Astrocyte (in vitro differentiated cells and primary cell): Measurements from ENCODE around the gene ARF6. TPM values are rescaled to one million over a fixed set of nuclear protein-coding genes. Genes with fewer than 3 reads are reported as not detected.
"Not testable (repeated sequence)": the region's sequence is repeated elsewhere in the genome, so short reads cannot be mapped to it uniquely, and the experiment has no call there.

Experiments
- DNase-seq: peaks from one replicate; pipeline ENCODE4 v3.0.0-alpha.2; 2010; ENCODE audit warnings: low read depth
- FAIRE-seq: peaks from 2 replicates; lab custom pipeline; 2011; peaks lifted over from hg19 to GRCh38; lab: Jason Lieb, UNC
- H2AFZ ChIP-seq: 2 replicates; pipeline ENCODE4 v1.6.0; 2012; ENCODE audit warnings: low read depth, low read length, inconsistent platforms
- H3K27ac ChIP-seq: 2 replicates; pipeline ENCODE4 v1.5.1; 2011; ENCODE audit warnings: low read depth, low read length, inconsistent platforms
- H3K27me3 ChIP-seq: 2 replicates; pipeline ENCODE4 v1.6.0; 2011; ENCODE audit warnings: low read length, inconsistent platforms; ENCODE audit not compliant: insufficient read depth
- H3K36me3 ChIP-seq: 2 replicates; pipeline ENCODE4 v1.5.1; 2011; ENCODE audit warnings: low read length, inconsistent platforms; ENCODE audit not compliant: insufficient read depth
- H3K4me1 ChIP-seq: 2 replicates; pipeline ENCODE4 v1.5.1; 2011; ENCODE audit warnings: low read length, inconsistent platforms; ENCODE audit not compliant: insufficient read depth
- H3K4me2 ChIP-seq: 2 replicates; pipeline ENCODE4 v1.6.0; 2012; ENCODE audit warnings: low read length, inconsistent platforms
- H3K4me3 ChIP-seq: 2 replicates; pipeline ENCODE4 v1.5.1; 2011; ENCODE audit warnings: low read depth, mild to moderate bottlenecking, low read length, inconsistent platforms; ENCODE audit not compliant: insufficient read depth
- H3K79me2 ChIP-seq: 2 replicates; pipeline ENCODE4 v1.6.0; 2012; ENCODE audit warnings: mild to moderate bottlenecking, low read length, inconsistent platforms; ENCODE audit not compliant: insufficient read depth
- H3K9ac ChIP-seq: 2 replicates; pipeline ENCODE4 v1.6.0; 2012; ENCODE audit warnings: mild to moderate bottlenecking, low read length, inconsistent platforms
- H3K9me3 ChIP-seq: 2 replicates; pipeline ENCODE4 v1.5.1; 2012; ENCODE audit warnings: low read depth, mild to moderate bottlenecking, low read length, inconsistent platforms; ENCODE audit not compliant: insufficient read depth
- H4K20me1 ChIP-seq: 2 replicates; pipeline ENCODE4 v1.6.0; 2012; ENCODE audit warnings: low read length, inconsistent platforms; ENCODE audit not compliant: insufficient read depth
- H3K27ac Mint-ChIP-seq: one replicate; pipeline ENCODE4 v1.8.0; 2021; ENCODE audit warnings: mild to moderate bottlenecking, mixed read lengths; ENCODE audit not compliant: unreplicated experiment
- H3K27me3 Mint-ChIP-seq: one replicate; pipeline ENCODE4 v1.8.0; 2021; ENCODE audit warnings: low read depth, mixed read lengths; ENCODE audit not compliant: unreplicated experiment
- H3K36me3 Mint-ChIP-seq: one replicate; pipeline ENCODE4 v1.8.0; 2021; ENCODE audit warnings: low read depth, mixed read lengths; ENCODE audit not compliant: unreplicated experiment
- H3K4me1 Mint-ChIP-seq: one replicate; pipeline ENCODE4 v1.8.0; 2021; ENCODE audit warnings: low read depth, mixed read lengths; ENCODE audit not compliant: unreplicated experiment
- H3K4me3 Mint-ChIP-seq: one replicate; pipeline ENCODE4 v1.8.0; 2021; ENCODE audit warnings: mild to moderate bottlenecking, moderate library complexity, mixed read lengths; ENCODE audit not compliant: unreplicated experiment
- H3K9me3 Mint-ChIP-seq: one replicate; pipeline ENCODE4 v1.8.0; 2021; ENCODE audit warnings: mild to moderate bottlenecking, mixed read lengths; ENCODE audit not compliant: unreplicated experiment
- CTCF ChIP-seq: IDR thresholded peaks from 2 replicates; pipeline ENCODE4 v1.5.1; 2011; ENCODE audit warnings: low read depth, mild to moderate bottlenecking, inconsistent platforms, low read length, moderate library complexity; ENCODE audit not compliant: insufficient read depth
- EZH2 ChIP-seq: IDR thresholded peaks from 2 replicates; pipeline ENCODE4 v1.6.1; 2012; ENCODE audit warnings: mild to moderate bottlenecking, low read length, inconsistent platforms; ENCODE audit not compliant: insufficient read depth
- total RNA-seq: library from RNA; stranded (reverse); gene quantifications from 2 replicates; pipeline ENCODE4 v1.2.1, GENCODE V29; 2021

Gene ARF6
- total RNA-seq, 1 donor from 2014 or later = 53.4 TPM

DNA sequence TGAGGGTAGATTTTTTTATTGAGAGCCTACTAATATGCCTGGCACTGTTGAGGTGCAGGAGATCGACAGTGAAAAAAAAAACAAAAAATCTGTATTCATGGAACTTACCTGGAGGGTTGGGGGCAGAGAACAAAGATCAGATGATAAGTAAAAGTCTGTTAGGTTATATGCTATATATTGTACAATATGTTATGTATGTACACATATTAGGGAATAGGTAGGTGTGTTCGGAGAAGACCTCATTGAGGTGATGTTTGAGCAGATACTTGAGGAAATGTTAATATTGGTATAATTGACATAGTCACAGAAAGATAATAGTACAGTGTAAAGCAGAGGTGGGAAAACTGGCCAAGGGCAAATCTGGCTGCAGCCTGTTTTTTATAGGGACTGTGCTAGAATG, 5.6 kb downstream of the ARF6 start:
- no peak for FAIRE-seq
- Histone ChIP-seq H3K4me1 (peaks cover 16% of the 10 kb centered on the region), H4K20me1 (peaks cover 41% of the 10 kb centered on the region), H3K27ac (no peak overlapping the region), H3K27me3 (no peaks in the 10 kb centered on the region), H3K4me3 (no peak overlapping the region), H3K9me3 (no peaks in the 10 kb centered on the region), H3K4me2 (peak overlapping the region; percentile 94), H3K79me2 (peaks cover 55% of the 10 kb centered on the region), H3K9ac (no peak overlapping the region), H2AFZ (no peak overlapping the region), H3K36me3 (peaks cover 13% of the 10 kb centered on the region)
- peaks cover 11% of the 10 kb centered on the region for H3K36me3 Mint-ChIP-seq
- TF ChIP-seq EZH2 = no peak
- no peak for TF ChIP-seq CTCF
- H3K4me1 Mint-ChIP-seq = peaks cover 18% of the 10 kb centered on the region
- no peak for DNase-seq
- no peaks in the 10 kb centered on the region for H3K27me3 Mint-ChIP-seq
- H3K27ac Mint-ChIP-seq = no peak overlapping the region
- no peaks in the 10 kb centered on the region for H3K9me3 Mint-ChIP-seq
- peak overlapping the region; percentile 56 for H3K4me3 Mint-ChIP-seq

DNA sequence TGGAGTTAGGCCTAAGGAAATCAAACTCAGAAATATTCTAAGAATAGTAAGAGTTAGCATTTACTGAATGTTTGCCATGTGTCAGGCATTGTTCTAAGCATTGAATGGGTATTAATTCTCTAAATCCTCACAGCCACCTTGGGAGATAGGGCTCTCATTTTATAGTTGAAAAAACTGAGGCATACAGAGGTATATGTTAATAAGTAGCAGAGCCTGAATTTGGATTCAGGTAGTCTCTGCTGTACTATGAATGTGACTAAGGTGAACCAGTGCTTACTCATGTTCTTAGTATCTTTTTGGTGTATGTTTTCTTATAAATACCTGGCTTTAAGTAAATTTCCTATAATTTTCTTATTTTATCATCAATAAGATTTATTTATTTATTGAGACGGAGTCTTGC, 8.1 kb downstream of the ARF6 start:
- peaks cover 16% of the 10 kb centered on the region for H4K20me1 ChIP-seq
- H3K27me3 ChIP-seq = no peaks in the 10 kb centered on the region
- no peaks in the 10 kb centered on the region for H3K9me3 ChIP-seq
- FAIRE-seq = no peak
- no peaks in the 10 kb centered on the region for H3K36me3 ChIP-seq
- no peak overlapping the region for H3K9ac ChIP-seq
- H3K79me2 ChIP-seq = peaks cover 30% of the 10 kb centered on the region
- Mint-ChIP-seq H3K36me3 (no peaks in the 10 kb centered on the region), H3K27me3 (no peaks in the 10 kb centered on the region), H3K4me3 (no peak overlapping the region), H3K4me1 (peaks cover 15% of the 10 kb centered on the region), H3K9me3 (no peaks in the 10 kb centered on the region), H3K27ac (no peak overlapping the region)
- no peak for DNase-seq
- H3K27ac ChIP-seq = no peak overlapping the region
- H3K4me3 ChIP-seq = no peak overlapping the region
- no peak overlapping the region for H3K4me2 ChIP-seq
- no peak overlapping the region for H2AFZ ChIP-seq
- no peak for TF ChIP-seq CTCF
- no peak for TF ChIP-seq EZH2
- H3K4me1 ChIP-seq = peaks cover 14% of the 10 kb centered on the region

DNA sequence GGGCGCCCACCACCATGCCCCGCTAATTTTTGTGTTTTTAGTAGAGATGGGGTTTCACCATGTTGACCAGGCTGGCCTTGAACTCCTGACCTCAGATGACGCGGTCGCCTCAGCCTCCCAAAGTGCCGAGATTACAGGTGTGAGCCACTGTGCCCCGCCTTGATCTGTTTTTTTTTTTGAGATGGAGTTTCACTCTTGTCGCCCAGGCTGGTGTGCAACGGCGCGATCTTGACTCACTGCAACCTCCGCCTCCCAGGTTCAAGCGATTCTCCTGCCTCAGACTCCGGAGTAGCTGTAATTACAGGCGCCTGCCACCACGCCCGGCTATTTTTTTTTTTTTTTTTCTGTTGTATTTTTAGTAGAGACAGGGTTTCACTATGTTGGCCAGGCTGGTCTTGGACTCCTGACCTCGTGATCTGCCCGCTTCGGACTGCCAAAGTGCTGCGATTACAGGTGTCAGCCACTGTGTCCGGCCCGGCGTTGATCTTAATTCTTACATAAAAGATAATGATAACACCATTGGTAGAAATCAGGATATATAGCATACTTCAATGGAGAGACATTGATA, 9.9 kb downstream of the ARF6 start:
- not testable (repeated sequence) for H3K9me3 ChIP-seq, H3K4me3 Mint-ChIP-seq, H3K36me3 ChIP-seq, DNase-seq, H3K27ac ChIP-seq, H3K9ac ChIP-seq, H3K27ac Mint-ChIP-seq, H3K9me3 Mint-ChIP-seq, H3K27me3 Mint-ChIP-seq, H4K20me1 ChIP-seq, H3K27me3 ChIP-seq, H3K36me3 Mint-ChIP-seq, H3K4me3 ChIP-seq, FAIRE-seq, H3K4me2 ChIP-seq, H2AFZ ChIP-seq
- Histone ChIP-seq H3K4me1 (peaks cover 13% of the 10 kb centered on the region), H3K79me2 (peaks cover 13% of the 10 kb centered on the region)
- H3K4me1 Mint-ChIP-seq = peaks cover 19% of the 10 kb centered on the region
